AG09309 (cell line): ENCODE measurements around the gene GPR132.
"Not testable (repeated sequence)": the region's sequence is repeated elsewhere in the genome, so short reads cannot be mapped to it uniquely, and the experiment has no call there.

Experiments used
- DNase-seq: peaks from one replicate; pipeline ENCODE4 v3.0.0-alpha.2; 2010; ENCODE audit warnings: low read depth
- H3K4me3 ChIP-seq: 2 replicates; pipeline ENCODE4 v1.5.1; 2011; ENCODE audit warnings: mild to moderate bottlenecking, low read depth, low read length, moderate library complexity; ENCODE audit not compliant: control insufficient read depth
- TF ChIP-seq, protein P1 (sequence below): IDR thresholded peaks from 2 replicates; pipeline ENCODE4 v1.5.1; 2011; ENCODE audit warnings: mild to moderate bottlenecking, low read depth, low read length, inconsistent platforms; ENCODE audit not compliant: insufficient read depth, control insufficient read depth; ENCODE audit errors: missing control alignments

Gene GPR132

DNA sequence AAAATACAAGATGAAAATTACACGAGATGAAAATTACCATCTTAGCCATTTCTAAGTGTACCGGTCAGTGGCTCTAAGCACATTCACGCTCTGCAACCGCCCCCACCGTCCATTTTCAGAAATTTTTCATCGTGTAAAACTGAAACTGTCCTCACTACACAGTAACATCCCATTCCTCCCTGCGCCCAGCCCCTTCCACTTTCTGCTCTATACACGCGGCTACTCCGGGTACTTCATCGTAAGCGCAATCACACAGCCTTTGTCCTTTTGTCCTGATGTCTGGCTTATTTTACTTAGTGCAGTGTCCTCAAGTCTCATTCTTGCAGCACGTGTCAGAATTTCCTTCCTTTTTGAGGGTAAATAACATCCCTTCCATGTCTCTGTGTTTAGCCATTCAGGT lies 3.6 kb upstream of the GPR132 start:
- H3K4me3 ChIP-seq: no peak overlapping the region
- TF ChIP-seq, protein P1, sequence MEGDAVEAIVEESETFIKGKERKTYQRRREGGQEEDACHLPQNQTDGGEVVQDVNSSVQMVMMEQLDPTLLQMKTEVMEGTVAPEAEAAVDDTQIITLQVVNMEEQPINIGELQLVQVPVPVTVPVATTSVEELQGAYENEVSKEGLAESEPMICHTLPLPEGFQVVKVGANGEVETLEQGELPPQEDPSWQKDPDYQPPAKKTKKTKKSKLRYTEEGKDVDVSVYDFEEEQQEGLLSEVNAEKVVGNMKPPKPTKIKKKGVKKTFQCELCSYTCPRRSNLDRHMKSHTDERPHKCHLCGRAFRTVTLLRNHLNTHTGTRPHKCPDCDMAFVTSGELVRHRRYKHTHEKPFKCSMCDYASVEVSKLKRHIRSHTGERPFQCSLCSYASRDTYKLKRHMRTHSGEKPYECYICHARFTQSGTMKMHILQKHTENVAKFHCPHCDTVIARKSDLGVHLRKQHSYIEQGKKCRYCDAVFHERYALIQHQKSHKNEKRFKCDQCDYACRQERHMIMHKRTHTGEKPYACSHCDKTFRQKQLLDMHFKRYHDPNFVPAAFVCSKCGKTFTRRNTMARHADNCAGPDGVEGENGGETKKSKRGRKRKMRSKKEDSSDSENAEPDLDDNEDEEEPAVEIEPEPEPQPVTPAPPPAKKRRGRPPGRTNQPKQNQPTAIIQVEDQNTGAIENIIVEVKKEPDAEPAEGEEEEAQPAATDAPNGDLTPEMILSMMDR: no peak
- no peak for DNase-seq

DNA sequence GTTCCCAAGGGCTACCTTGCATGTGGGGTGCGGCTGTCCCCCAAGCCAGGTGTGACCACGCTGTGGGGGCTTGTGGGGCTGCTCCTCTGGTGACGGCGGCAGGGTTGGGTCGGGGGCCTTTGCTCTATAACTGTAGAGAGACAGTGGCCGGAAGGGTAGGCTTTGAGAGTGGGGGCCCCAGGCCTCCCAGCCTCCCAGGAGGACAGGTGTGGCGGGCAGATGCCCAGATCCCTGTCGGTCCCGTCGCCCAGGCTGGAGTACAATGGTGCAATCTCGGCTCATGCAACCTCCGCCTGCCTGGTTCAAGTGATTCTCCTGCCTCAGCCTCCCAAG lies 2.7 kb upstream of the GPR132 start:
- DNase-seq: no peak
- TF ChIP-seq, protein P1: no peak

DNA sequence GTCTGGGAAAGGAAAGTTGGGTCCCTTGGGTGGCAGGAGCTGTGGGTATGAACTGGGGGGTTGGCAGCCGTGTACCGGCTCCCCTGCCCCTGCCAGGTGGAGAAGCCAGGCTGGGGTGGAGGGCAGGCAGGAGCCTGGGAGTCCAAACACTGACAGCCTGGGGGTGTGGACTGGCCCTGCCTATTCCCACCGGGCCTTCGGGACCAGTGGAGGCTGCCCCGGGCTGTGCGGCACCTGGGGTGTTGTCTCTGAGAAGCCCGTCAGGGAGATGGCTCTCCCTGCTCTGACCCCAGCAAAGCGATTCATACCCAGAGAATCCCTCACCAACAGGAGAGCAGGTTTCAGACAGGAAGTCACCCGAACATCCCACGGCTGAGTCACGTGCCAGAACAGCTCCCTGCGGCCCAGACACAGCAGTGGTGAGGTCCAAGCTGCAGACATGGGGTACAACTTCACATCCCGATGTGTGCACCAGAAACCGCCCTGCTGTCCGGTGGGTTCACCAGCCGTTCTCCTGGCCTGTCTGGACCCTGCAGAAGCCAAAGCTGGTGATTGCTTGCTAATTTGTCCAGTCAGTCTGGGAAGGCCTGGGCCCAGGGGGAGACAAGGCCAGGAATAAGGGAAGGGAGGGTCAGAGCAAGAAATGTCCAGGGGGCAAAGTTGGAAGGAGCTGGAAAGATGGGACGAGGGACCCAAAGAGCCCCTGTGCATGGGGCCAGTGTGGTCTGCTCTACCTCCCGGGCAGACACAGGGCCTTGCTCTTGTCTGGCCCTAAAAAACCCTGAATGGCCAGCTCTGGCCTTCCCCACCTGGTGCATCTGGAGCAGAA lies 2.1 kb upstream of the GPR132 start:
- DNase-seq: no peak

More for the DNA sequence above, 2.7 kb upstream of the GPR132 start:
- no peak overlapping the region for H3K4me3 ChIP-seq

DNA sequence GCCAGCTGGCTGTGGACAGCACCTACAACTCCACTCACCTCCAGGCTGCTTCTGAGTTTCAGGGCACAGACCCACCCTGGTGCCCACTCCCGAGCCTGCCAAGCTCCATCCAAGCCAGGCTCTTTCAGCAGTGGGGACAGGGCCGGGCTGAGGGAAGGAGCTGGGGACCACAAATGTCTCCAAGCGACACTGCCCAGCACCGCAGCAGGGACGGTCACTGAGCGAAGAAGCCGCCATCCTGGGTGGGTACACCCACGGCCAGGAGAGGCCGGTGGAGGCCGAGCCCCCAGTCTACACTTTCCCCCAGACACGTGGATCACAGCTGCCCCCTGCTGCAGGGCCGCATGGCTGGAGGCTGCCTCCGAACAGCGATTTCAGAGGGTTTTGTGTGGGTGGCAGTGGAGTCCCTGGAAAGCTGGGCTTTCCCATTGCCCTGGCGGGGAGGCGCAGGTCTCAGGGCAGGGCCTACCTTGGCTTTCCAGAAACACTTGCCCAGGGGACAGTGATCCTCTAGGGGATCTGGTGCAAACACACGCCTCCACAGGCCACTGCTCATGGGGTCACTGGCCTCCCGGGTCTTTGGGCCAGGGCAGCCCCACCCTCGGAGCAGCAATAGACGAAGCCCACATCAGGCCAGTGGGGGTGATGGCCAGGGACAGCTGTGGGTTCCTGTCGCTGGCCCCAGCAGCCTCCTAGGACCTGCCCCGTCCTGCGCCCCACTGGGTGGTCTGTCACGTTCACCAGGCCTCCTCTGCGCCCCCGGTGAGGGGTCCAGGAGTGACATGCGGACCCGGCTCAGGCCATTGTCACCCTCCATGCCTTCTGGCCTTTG lies 1.2 kb upstream of the GPR132 start:
- no peak for DNase-seq
- TF ChIP-seq, protein P1: no peak

More for the DNA sequence above, 2.1 kb upstream of the GPR132 start:
- H3K4me3 ChIP-seq: no peak overlapping the region
- TF ChIP-seq, protein P1: no peak

DNA sequence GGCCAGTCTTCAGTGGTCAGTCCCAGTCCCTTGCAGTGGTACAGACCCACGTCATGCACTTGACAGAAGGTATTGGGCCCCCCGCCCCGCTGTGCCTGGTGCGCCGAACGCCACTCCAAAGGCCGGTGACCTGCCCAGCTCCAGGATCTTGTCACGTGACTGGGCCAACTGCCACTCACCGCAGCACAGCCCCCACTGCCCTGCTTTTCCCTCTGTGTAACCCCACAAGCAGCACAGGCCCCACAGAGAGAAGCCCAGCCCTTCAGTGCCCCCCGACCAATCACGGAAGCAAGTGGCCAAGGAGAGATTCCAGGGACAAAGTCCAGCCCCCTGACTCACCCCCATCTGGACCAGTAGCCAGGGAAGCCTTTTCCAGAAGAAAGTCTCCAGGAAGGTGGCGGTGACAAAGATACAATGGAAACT lies 498 bp downstream of the GPR132 start:
- no peak overlapping the region for H3K4me3 ChIP-seq
- TF ChIP-seq, protein P1: no peak
- DNase-seq: no peak

More for the DNA sequence above, 1.2 kb upstream of the GPR132 start:
- no peak overlapping the region for H3K4me3 ChIP-seq

DNA sequence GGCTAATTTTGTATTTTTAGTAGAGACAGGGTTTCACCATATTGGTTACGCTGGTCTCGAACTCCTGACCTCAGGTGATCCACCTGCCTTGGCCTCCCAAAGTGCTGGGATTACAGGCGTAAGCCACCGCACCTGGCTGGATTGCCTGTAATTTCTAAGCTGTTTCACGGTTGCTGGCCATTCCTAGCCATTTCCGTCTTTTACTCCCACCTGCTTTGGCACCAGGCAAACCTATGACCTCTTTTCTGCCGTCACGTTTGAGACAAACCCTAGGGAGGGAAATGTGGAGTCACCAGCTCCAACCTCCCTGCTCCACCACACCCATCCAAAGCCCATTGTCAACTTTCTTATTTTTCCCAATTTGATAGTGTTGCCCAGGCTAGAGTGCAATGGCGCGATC lies 1.2 kb downstream of the GPR132 start:
- H3K4me3 ChIP-seq: no peak overlapping the region
- no peak for DNase-seq

DNA sequence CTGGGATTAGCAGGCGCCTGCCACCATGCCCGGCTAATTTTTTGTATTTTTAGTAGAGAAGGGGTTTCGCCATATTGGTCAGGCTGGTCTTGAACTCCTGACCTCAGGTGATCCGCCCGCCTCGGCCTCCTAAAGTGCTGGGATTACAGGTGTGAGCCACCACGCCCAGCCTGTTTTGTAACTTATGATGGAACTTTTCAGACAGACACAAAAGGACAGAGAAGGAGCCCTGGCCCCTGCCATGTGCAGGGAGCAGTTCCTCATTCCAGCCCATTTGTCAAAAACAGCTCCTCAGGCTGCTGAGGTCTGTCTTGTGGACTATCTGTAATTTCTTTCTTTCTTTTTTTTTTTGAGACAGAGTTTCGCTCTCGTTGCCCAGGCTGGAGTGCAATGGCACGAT lies 1.7 kb downstream of the GPR132 start:
- DNase-seq, H3K4me3 ChIP-seq: not testable (repeated sequence)

More for the DNA sequence above, 1.2 kb downstream of the GPR132 start:
- TF ChIP-seq, protein P1: no peak
